Choroid plexus epithelial cell (primary cell): ENCODE results near the gene RBM20.

Source experiments
- DNase-seq: peaks from one replicate; pipeline ENCODE4 v3.0.0-alpha.2; 2010; ENCODE audit warnings: low read depth
- H3K4me3 ChIP-seq: 2 replicates; pipeline ENCODE4 v1.5.1; 2011; ENCODE audit warnings: low read depth, mild to moderate bottlenecking, control low read depth, low read length, moderate library complexity
- TF ChIP-seq, protein P1 (sequence below): conservative IDR thresholded peaks from 2 replicates; pipeline ENCODE4 v1.5.1; 2011; ENCODE audit warnings: low read depth, mild to moderate bottlenecking, control low read depth, inconsistent platforms, low read length, moderate library complexity

RBM20 gene

DNA sequence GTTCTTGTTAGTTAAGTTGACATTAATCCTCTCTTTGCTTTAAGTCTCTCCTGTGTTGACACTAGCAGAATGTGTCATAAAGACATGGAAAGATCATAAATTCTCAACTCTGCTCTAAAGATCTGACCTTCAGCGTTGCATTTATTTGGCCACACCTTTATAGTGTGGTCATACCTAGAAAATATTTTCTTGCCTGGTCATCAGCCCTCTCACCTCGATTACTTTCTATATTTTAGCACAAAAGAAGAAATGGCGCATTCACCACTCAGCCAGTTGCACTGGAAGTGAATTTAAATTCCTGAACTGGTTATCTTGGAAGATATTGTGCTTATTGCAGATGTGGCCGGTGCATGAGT is 130.9 kb downstream of the RBM20 start:
- TF ChIP-seq, protein P1, sequence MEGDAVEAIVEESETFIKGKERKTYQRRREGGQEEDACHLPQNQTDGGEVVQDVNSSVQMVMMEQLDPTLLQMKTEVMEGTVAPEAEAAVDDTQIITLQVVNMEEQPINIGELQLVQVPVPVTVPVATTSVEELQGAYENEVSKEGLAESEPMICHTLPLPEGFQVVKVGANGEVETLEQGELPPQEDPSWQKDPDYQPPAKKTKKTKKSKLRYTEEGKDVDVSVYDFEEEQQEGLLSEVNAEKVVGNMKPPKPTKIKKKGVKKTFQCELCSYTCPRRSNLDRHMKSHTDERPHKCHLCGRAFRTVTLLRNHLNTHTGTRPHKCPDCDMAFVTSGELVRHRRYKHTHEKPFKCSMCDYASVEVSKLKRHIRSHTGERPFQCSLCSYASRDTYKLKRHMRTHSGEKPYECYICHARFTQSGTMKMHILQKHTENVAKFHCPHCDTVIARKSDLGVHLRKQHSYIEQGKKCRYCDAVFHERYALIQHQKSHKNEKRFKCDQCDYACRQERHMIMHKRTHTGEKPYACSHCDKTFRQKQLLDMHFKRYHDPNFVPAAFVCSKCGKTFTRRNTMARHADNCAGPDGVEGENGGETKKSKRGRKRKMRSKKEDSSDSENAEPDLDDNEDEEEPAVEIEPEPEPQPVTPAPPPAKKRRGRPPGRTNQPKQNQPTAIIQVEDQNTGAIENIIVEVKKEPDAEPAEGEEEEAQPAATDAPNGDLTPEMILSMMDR: no peak
- H3K4me3 ChIP-seq: no peak overlapping the region
- no peak for DNase-seq

GRCh38 chr10:110775406-110775805 is 131.3 kb downstream of the RBM20 start:
- no peak overlapping the region for H3K4me3 ChIP-seq
- TF ChIP-seq, protein P1: no peak
- DNase-seq: no peak

DNA sequence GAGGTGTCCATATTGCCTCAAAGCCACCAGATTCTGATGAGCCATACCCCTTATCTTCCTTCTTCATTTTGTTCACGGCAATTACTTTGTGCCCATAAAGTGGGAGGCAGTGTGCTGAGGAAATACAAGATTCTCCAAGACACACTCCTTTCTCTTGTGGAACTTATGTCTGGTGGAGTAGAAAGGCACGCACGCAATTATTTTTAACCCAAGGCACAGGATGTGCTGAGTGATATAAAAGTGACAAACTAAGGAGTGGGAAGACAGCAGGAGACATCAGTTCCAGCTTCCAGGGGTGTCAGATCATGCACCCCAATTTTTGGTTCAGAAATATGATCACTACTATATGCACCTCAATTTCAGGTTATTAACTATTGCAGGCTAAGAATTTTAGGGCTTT is 132.9 kb downstream of the RBM20 start:
- no peak for DNase-seq
- TF ChIP-seq, protein P1: no peak

GRCh38 chr10:110777661-110778060 is 133.5 kb downstream of the RBM20 start:
- no peak overlapping the region for H3K4me3 ChIP-seq
- no peak for DNase-seq
- TF ChIP-seq, protein P1: no peak

More for the DNA sequence above, 132.9 kb downstream of the RBM20 start:
- H3K4me3 ChIP-seq: no peak overlapping the region

- DNase-seq: no peak
- H3K4me3 ChIP-seq: no peak overlapping the region
- TF ChIP-seq, protein P1: no peak
Observed at GRCh38 chr10:110778211-110778610, 134.1 kb downstream of the RBM20 start.

DNA sequence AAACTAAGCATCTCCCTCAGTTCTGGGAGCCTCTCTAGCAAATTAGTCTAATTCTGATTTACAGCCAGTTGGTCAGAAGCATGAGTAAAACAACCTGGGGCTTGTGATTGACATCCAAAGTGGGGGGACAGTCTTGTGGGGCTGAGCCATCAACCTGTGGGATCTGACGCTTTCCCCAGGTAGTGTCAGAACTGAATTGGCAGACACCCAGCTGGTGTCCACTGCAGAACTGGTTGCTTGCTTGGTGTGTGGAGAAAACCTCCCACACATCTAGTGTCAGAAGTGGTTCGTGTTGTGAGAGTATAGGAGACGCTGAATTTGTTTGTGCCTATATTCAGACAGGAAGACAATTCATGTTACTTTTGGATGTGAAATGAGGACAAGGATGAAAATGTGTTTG is 135.4 kb downstream of the RBM20 start:
- TF ChIP-seq, protein P1: no peak
- no peak overlapping the region for H3K4me3 ChIP-seq
- no peak for DNase-seq

DNA sequence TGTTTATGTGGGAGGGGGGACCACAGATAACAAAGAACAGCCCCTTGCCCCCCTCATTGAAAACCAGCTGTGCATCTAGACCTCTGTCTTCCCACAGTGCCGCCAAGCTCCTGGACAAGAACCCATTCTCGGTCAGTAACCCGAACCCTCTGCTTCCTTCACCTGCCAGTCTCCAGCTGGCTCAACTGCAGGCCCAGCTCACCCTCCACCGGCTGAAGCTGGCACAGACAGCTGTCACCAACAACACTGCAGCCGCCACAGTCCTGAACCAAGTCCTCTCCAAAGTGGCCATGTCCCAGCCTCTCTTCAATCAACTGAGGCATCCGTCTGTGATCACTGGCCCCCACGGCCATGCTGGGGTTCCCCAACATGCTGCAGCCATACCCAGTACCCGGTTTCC is 136.6 kb downstream of the RBM20 start:
- H3K4me3 ChIP-seq: no peak overlapping the region
- TF ChIP-seq, protein P1: no peak
- no peak for DNase-seq
